Epithelial cell of proximal tubule (primary cell): ENCODE data around the gene STOX1. TPM values are rescaled to one million over a fixed set of nuclear protein-coding genes. Genes with fewer than 3 reads are reported as not detected.
"Not testable (repeated sequence)": the region's sequence is repeated elsewhere in the genome, so short reads cannot be mapped to it uniquely, and the experiment has no call there.

Experiments used
- DNase-seq: peaks from one replicate; pipeline ENCODE4 v3.0.0-alpha.2; 2011; ENCODE audit warnings: low read depth
- H3K4me3 ChIP-seq: 2 replicates; pipeline ENCODE4 v1.5.1; 2011; ENCODE audit warnings: low read depth, mild to moderate bottlenecking, low read length
- CTCF ChIP-seq: conservative IDR thresholded peaks from 2 replicates; pipeline ENCODE4 v1.5.1; 2012; ENCODE audit warnings: low read depth, mild to moderate bottlenecking, low read length
- total RNA-seq: library from RNA; depleted of rRNA; stranded (reverse); fragments of >200 nt; gene quantifications from 2 replicates; pipeline ENCODE4 v1.2.3, GENCODE V29; 2015

The STOX1 gene
- total RNA-seq, 1 donor from 2014 or later = 0.23 TPM

DNA sequence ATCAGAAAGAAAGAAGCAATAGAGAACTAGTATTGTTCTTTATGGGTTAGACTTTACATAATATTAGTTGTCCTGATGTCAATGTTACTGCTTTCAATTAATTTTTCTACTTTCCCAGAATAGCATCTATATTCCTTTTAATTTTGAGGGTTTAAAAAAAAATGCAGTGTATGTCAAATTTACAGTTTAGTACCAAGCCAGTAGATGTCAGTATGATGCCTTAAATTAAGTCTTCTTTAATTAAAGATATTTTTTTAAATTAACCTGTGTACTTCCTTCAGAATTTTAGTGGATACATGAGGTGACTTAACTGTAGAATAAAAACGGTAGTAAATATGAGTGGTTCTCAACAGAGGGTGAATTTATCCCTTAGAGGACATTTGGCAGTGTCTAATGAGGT lies 35.2 kb upstream of the STOX1 start:
- H3K4me3 ChIP-seq = no peak overlapping the region
- no peak for TF ChIP-seq CTCF
- no peak for DNase-seq

DNA sequence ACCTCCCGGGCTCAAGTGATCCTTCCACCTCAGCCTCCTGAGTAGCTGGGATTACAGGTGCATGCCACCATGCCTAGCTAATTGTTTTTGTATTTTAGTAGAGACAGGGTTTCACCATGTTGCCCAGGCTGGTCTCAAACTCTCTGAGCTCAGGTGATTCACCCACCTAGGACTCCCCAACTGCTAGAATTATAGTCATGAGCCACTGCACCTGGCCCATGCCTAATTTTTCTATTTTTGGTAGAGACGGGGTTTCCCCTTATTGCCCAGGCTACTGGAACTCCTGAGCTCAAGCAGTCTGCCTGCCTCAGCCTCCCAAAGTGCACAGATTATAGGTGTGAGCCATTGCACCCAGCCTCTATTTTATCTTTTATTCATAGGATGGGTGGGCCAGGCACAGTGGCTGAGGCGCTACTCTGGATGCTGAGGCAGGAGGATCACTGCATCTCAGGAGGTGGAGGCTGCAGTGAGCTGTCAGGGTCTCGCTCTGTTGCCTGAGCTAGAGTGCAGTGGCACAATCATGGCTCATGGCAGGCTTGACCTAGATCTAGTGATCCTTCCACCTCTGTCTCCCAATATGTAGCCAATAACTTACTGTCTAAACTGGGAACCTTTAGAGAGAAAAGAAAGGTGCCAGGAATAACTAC lies 31.3 kb upstream of the STOX1 start:
- no peak for DNase-seq
- H3K4me3 ChIP-seq = no peak overlapping the region
- no peak for TF ChIP-seq CTCF

DNA sequence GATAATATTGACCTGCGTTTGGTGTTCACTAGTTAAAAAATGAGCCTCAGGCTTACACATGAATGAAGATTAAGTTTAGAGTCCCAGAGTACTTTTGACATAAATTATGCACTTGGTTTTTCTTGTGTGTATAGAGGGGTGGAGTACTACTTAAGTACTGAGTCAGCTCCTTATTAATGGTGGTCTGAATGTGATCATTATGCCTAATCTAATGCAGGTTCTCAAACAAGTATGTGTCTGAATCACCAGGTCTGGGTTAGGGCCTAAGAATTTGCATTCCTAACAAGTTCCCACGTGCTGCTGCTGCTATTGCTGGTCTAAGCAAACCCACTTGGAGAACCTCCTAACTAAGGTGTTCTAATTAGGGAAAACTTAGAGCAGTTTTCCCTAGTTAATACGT lies 30.7 kb upstream of the STOX1 start:
- peak; percentile 26 for DNase-seq
- H3K4me3 ChIP-seq = no peak overlapping the region
- no peak for TF ChIP-seq CTCF

DNA sequence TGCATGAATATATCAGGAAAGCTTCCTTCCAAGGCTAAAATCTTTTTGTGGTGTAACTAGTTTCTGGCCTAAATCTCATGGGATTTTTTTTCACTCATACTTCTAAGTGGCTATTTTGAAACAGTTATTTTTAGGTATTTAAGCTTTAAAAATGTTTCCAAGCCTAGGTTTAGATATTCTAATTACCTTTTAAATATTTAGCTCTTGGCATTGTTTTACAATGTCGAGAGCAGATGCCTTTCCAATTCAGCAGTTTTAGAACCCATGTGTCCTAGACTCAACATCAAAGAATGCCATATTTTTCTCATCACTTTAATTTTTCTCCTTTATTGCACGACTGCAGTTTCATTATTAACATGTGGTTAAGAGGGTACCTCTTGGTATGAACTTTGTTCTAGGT lies 27.1 kb upstream of the STOX1 start:
- no peak for DNase-seq
- H3K4me3 ChIP-seq = no peak overlapping the region
- no peak for TF ChIP-seq CTCF

DNA sequence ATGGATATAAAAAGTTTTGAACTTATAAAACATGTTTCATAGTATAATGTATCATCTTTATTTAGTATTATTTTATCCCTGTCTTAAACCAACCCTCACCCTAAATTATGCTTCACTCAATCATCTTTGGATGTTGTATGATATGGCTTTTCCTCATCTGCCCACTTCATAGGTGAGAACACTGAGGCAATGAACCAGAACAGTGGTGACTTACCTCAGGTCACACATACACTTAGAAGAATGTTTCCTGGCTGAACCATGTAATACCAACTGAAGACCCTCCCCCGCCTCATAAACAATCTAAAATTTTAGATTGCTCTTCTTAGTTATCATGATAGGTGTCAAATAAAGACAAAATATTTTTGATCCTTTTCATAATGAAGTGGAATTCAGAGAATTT lies 22.6 kb upstream of the STOX1 start:
- no peak for DNase-seq
- no peak for TF ChIP-seq CTCF

GRCh38 chr10:68810830-68811229 lies 16.5 kb upstream of the STOX1 start:
- not testable (repeated sequence) for H3K4me3 ChIP-seq, DNase-seq

More for the DNA sequence above, 22.6 kb upstream of the STOX1 start:
- H3K4me3 ChIP-seq = no peak overlapping the region

GRCh38 chr10:68811314-68812009 lies 15.9 kb upstream of the STOX1 start:
- H3K4me3 ChIP-seq = no peak overlapping the region
- TF ChIP-seq CTCF = no peak
- no peak for DNase-seq
